Measurements from ENCODE around the gene CRACDL. TPM values are rescaled to one million over a fixed set of nuclear protein-coding genes. Genes with fewer than 3 reads are reported as not detected.

The CRACDL gene
- total and polyA plus RNA-seq, 2 of the 13 experiments (the other 11 are each of a cell fraction or from before 2014, with no cell fraction given) = 0.15 to 0.26 TPM

DNA sequence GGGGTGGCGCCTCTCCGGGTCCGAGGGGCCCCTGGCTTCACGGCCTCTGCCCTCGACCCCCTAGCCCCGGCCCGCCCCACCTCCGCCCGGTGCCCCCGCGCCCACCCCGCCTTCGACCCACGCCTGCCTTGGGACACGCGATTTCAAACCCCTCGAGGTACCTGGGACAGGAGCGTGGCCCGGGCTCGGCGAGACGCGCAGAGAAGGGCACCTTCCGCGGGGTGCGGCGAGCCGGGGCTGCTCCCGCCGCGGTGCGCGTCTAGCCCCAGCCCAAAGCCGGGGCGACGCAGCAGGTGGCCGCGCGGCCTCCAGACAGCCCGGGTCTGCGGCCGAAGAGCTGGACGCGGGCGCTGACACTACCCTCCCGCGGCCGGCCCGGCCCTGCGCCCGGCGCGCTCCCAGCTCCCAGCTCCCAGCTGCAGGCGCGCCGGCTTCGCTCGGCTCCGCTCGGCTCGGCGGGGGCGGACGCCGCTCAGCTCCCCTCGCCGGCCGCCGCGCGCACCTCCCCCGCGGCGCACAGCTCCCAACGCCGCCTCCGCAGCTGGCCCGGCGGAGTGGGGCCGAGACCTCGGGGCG is at the start of gene CRACDL (continued):
- TF ChIP-seq, protein P1, sequence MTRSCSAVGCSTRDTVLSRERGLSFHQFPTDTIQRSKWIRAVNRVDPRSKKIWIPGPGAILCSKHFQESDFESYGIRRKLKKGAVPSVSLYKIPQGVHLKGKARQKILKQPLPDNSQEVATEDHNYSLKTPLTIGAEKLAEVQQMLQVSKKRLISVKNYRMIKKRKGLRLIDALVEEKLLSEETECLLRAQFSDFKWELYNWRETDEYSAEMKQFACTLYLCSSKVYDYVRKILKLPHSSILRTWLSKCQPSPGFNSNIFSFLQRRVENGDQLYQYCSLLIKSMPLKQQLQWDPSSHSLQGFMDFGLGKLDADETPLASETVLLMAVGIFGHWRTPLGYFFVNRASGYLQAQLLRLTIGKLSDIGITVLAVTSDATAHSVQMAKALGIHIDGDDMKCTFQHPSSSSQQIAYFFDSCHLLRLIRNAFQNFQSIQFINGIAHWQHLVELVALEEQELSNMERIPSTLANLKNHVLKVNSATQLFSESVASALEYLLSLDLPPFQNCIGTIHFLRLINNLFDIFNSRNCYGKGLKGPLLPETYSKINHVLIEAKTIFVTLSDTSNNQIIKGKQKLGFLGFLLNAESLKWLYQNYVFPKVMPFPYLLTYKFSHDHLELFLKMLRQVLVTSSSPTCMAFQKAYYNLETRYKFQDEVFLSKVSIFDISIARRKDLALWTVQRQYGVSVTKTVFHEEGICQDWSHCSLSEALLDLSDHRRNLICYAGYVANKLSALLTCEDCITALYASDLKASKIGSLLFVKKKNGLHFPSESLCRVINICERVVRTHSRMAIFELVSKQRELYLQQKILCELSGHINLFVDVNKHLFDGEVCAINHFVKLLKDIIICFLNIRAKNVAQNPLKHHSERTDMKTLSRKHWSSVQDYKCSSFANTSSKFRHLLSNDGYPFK (CRISPR knock-in tag; IDR thresholded peaks at IDR 0.05; ENCODE audit: borderline replicate concordance) = no peak
- TF ChIP-seq, protein P2, sequence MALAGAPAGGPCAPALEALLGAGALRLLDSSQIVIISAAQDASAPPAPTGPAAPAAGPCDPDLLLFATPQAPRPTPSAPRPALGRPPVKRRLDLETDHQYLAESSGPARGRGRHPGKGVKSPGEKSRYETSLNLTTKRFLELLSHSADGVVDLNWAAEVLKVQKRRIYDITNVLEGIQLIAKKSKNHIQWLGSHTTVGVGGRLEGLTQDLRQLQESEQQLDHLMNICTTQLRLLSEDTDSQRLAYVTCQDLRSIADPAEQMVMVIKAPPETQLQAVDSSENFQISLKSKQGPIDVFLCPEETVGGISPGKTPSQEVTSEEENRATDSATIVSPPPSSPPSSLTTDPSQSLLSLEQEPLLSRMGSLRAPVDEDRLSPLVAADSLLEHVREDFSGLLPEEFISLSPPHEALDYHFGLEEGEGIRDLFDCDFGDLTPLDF (CRISPR knock-in tag; IDR thresholded peaks at IDR 0.05) = no peak

DNA sequence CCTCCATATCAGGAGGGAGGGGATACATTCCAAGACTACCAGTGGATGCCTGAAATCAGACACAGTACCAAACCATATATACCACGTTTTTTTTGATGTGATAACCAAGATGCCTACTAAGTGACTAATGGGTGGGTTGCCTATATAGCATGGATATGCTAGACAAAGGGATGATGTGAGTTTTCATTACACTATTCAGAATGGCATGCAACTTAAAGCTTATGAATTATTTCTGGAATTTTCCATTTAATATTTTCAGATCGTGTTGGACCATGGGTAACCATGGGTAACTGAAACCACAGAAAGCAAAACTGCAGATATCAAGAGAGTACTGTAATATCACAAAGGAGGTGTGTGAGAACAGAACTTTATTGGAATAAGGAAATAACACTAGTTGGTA is 39.6 kb upstream of the CRACDL start:
- no peaks in the 10 kb centered on the region for H3K27me3 ChIP-seq (ENCODE audit: control insufficient read depth in 1 of 2, insufficient read depth in 2 of 2, low read length in 2 of 2)
- no peak for TF ChIP-seq ZBTB7B (CRISPR knock-in tag; IDR thresholded peaks at IDR 0.05)
- no peak for TF ChIP-seq MYC (CRISPR knock-in tag; IDR thresholded peaks at IDR 0.05; ENCODE audit: borderline replicate concordance)
- TF ChIP-seq NFE2L1 (CRISPR knock-in tag; IDR thresholded peaks at IDR 0.05; ENCODE audit: borderline replicate concordance) = no peak
- TF ChIP-seq FOXA1 (IDR thresholded peaks at IDR 0.05) = no peak
- TF ChIP-seq FOXA1 (CRISPR knock-in tag; IDR thresholded peaks at IDR 0.05) = no peak
- TF ChIP-seq ZMYM3 (CRISPR knock-in tag; IDR thresholded peaks at IDR 0.05) = no peak
- TF ChIP-seq, protein P3, sequence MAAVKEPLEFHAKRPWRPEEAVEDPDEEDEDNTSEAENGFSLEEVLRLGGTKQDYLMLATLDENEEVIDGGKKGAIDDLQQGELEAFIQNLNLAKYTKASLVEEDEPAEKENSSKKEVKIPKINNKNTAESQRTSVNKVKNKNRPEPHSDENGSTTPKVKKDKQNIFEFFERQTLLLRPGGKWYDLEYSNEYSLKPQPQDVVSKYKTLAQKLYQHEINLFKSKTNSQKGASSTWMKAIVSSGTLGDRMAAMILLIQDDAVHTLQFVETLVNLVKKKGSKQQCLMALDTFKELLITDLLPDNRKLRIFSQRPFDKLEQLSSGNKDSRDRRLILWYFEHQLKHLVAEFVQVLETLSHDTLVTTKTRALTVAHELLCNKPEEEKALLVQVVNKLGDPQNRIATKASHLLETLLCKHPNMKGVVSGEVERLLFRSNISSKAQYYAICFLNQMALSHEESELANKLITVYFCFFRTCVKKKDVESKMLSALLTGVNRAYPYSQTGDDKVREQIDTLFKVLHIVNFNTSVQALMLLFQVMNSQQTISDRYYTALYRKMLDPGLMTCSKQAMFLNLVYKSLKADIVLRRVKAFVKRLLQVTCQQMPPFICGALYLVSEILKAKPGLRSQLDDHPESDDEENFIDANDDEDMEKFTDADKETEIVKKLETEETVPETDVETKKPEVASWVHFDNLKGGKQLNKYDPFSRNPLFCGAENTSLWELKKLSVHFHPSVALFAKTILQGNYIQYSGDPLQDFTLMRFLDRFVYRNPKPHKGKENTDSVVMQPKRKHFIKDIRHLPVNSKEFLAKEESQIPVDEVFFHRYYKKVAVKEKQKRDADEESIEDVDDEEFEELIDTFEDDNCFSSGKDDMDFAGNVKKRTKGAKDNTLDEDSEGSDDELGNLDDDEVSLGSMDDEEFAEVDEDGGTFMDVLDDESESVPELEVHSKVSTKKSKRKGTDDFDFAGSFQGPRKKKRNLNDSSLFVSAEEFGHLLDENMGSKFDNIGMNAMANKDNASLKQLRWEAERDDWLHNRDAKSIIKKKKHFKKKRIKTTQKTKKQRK (IDR thresholded peaks at IDR 0.05; ENCODE audit: low read length) = no peak
- no peak for TF ChIP-seq IRX3 (CRISPR knock-in tag; IDR thresholded peaks at IDR 0.05; ENCODE audit: borderline replicate concordance, low read depth)
- TF ChIP-seq ATRX (CRISPR knock-in tag; IDR thresholded peaks at IDR 0.05; ENCODE audit: borderline replicate concordance) = no peak
- TF ChIP-seq, protein P4, sequence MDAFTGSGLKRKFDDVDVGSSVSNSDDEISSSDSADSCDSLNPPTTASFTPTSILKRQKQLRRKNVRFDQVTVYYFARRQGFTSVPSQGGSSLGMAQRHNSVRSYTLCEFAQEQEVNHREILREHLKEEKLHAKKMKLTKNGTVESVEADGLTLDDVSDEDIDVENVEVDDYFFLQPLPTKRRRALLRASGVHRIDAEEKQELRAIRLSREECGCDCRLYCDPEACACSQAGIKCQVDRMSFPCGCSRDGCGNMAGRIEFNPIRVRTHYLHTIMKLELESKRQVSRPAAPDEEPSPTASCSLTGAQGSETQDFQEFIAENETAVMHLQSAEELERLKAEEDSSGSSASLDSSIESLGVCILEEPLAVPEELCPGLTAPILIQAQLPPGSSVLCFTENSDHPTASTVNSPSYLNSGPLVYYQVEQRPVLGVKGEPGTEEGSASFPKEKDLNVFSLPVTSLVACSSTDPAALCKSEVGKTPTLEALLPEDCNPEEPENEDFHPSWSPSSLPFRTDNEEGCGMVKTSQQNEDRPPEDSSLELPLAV (CRISPR knock-in tag; conservative IDR thresholded peaks at IDR 0.05; ENCODE audit: low read depth) = no peak
- TF ChIP-seq ZKSCAN8 (CRISPR knock-in tag; IDR thresholded peaks at IDR 0.05; ENCODE audit: borderline replicate concordance) = no peak
- no peak for TF ChIP-seq ZNF598 (CRISPR knock-in tag; IDR thresholded peaks at IDR 0.05; ENCODE audit: borderline replicate concordance)

More for the DNA sequence above, 39.6 kb upstream of the CRACDL start:
- peaks cover 21% of the 10 kb centered on the region for H3K9me3 ChIP-seq (ENCODE audit: low read length)
- no peak overlapping the region for H3K4me3 ChIP-seq (replicated peaks in 1 of 3; ENCODE audit: insufficient read depth in 1 of 3, low read depth in 2 of 3, low read length in 3 of 3)
- in situ Hi-C loops (cut with HindIII; ENCODE audit: extremely low pct_ligation_motif_present, low pct_unique_long_range_greater_than_20kb) = no loop called here
- H3K4me2 ChIP-seq (ENCODE audit: low read depth, low read length) = no peak overlapping the region
- ChIA-PET POLR2A (no interaction called here), CTCF (ENCODE audit: low intra/inter-chr PET ratio, low total read pairs) (no interaction called here)
- no peaks in the 10 kb centered on the region for H3K36me3 ChIP-seq (replicated peaks in 1 of 2; ENCODE audit: control insufficient read depth in 1 of 2, insufficient read depth in 2 of 2, low read length in 2 of 2)
- no peaks in the 10 kb centered on the region for H3K4me1 ChIP-seq (ENCODE audit: insufficient read depth, low read length)
- no peaks in the 10 kb centered on the region for H3K79me2 ChIP-seq (ENCODE audit: insufficient read depth, low read length)
- 1% methylated on average over 2 of the region's 2 CpGs for WGBS (ENCODE audit: low lambda C conversion rate)
- intact Hi-C loops (cut with micrococcal nuclease; ENCODE audit: unreplicated experiment) = no loop called here
- H3K9ac ChIP-seq (ENCODE audit: insufficient read depth, low read depth, low read length) = no peak overlapping the region
- no peak for ATAC-seq
- no peaks in the 10 kb centered on the region for H4K20me1 ChIP-seq (ENCODE audit: insufficient read depth, low read length)
- BruUV-seq (replicated peaks) = no TSS peak
- no peak for DNase-seq (ENCODE audit: low spot score)
- no peak for FAIRE-seq
- H2AFZ ChIP-seq (ENCODE audit: low read length) = no peak overlapping the region
- H3K27ac ChIP-seq (ENCODE audit: extremely low read length, insufficient read depth, low read length) = no peak overlapping the region
